Stimulated activated CD8-positive, alpha-beta memory T cell treated with anti-CD3 and anti-CD28 coated beads, Interleukin-15, amount 100 ng/mL, for 4 hours (primary cell): ENCODE results near the gene DPY19L3.
A peak's percentile ranks its signal among the peaks of the same experiment; 100 is the strongest.
"Not testable (repeated sequence)": the region's sequence is repeated elsewhere in the genome, so short reads cannot be mapped to it uniquely, and the experiment has no call there.

Experiments used
- DNase-seq, 2 donors: peaks; one replicate each; pipeline ENCODE4 v3.0.0-alpha.2; 2020; ENCODE audit warnings: low read depth in 2 of 2

Gene DPY19L3

GRCh38 chr19:32442650-32443049 lies 37.1 kb downstream of the DPY19L3 start:
- no peak for DNase-seq

- not testable (repeated sequence) for DNase-seq
Observed at GRCh38 chr19:32447534-32447933, 42.0 kb downstream of the DPY19L3 start.

- DNase-seq = no peak
Observed at GRCh38 chr19:32448026-32448425, 42.5 kb downstream of the DPY19L3 start.

- DNase-seq = no peak
Observed at GRCh38 chr19:32450217-32450616, 44.6 kb downstream of the DPY19L3 start.

- DNase-seq = no peak
Observed at GRCh38 chr19:32453736-32454135, 48.2 kb downstream of the DPY19L3 start.

DNA sequence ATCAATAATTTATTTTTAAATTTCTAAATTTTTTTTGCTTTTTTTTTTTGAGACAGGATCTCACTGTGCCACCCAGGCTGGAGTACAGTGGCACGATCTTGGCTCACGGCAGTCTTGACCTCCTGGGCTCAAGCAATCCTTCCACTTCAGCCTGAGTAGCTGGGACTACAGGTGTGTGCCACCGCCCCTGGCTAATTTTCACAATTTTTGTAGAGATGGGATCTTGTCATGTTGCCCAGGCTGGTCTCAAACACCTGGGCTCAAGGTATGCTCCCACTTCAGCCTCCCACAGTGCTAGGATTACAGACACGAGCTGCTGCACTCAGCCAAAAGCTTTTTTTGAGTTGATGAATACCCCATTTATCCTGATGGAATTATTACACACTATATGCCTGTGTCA lies 50.8 kb downstream of the DPY19L3 start:
- no peak for DNase-seq

DNA sequence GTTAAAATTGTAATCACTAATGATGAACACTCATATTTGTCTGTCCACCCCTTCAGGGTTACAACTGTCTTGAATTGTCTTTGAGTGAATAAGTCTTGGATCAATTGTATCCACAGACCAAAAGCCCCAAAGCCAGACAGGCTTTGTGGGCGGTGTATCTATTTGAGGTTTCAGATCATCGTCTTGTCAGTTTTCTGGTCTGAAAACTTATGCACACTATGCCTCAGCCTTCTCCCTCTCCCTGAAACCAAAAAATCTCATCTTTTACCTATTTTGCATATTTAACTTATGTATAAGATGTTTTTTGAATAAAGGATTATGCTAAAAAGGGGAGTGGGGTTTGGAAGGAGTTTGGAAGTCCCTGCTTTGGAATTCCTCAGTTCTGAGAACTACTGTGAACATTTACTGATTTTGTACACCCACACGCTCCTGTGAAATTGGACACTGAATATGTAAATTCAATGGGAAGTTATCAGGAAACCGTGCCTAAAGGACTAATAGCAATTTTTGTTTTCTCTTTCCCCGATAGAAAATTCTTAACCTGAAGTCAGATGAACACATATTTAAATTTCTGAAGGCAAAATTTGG lies 52.1 kb downstream of the DPY19L3 start:
- no peak for DNase-seq

DNA sequence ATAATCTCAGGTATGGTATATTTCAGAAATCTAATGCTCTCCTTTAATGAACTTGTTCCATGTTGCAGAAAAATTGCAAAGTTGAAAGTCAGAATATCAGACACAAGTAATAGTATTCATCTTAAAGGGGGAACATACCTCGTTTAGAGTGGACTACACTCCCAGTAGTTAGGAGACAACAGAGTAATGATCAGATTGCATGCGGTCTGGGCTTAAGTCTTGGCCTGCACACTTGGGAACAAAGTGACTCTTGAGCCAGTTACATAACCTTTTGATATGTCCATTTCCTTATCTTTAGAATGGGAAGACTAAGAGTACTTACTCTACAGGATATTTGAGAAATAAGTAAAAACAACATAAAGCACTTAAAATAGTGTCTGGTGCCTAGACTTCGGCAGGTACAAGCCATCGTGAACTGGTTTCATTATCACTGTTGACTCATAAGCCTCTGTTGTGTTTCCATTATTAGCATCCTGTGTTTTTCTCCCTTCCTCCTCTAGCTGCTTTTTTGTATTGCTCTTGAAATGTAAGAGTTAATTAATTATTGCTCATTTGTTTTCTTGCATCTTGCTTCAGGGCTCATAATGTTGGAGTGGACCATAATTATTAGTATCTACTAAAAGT lies 53.0 kb downstream of the DPY19L3 start:
- no peak for DNase-seq

GRCh38 chr19:32459204-32459865 lies 53.8 kb downstream of the DPY19L3 start:
- no peak for DNase-seq

DNA sequence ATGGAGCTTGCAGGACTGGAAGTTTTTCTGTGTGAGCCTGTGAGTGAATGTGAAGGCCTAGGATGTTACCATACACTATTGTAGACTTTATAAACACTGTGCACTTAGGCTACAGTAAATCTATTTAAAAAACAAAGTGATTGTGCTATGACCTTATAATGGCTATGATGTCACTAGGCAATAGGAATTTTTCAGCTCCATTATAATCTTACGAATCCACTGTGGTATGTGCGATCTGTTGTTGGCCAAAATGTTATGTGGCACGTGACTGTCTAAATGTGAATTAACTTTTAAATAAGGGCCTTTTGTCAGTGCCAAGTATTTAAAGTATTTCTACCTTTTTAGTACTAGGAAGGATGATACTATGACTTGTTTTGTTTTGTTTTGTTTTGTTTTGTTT lies 54.9 kb downstream of the DPY19L3 start:
- no peak for DNase-seq

DNA sequence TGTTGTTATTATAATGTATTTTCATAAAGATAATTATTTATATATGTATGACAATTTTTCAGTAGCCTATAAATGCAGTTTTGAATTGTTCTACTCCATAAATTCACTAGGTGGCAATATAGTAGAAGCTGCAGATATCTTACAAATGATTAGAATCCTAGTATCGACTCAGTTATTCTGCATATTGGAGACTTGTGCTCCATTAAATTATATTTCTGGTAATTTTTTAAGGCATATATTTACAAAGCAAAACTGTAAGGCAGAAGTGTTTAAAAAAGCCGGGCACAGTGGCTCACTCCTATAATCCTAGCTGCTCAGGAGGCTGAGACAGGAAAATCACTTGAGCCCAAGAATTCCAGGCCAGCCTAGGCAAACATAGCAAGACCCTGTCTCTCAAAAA lies 58.7 kb downstream of the DPY19L3 start:
- DNase-seq = no peak

- no peak for DNase-seq
Observed at GRCh38 chr19:32465176-32465575, 59.6 kb downstream of the DPY19L3 start.

DNA sequence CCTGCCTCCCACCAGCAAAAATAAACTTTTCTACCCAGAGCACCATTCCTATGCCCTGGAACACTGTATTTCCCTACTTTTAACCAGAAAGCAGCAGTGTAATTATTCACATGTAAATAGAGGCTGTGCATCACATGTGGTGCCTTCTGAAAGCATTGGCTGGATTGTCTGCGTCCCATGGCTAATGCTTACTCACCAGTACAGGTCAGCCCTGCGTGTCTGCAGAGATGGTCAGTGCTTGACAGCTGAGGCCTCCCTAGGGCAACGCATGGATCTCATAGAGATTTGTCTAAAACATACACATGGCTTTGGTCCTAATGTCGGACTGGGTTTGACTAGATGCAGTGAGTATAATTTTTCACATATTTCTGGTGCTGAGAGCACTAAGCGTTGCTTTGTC lies 64.2 kb downstream of the DPY19L3 start:
- DNase-seq = no peak

GRCh38 chr19:32471095-32471494 lies 65.5 kb downstream of the DPY19L3 start:
- DNase-seq = no peak

- DNase-seq = no peak
Observed at GRCh38 chr19:32471811-32472210, 66.2 kb downstream of the DPY19L3 start.

- no peak for DNase-seq
Observed at GRCh38 chr19:32475141-32476031, 69.8 kb downstream of the DPY19L3 start.

- no peak for DNase-seq
Observed at GRCh38 chr19:32476032-32476350, 70.4 kb downstream of the DPY19L3 start.

DNA sequence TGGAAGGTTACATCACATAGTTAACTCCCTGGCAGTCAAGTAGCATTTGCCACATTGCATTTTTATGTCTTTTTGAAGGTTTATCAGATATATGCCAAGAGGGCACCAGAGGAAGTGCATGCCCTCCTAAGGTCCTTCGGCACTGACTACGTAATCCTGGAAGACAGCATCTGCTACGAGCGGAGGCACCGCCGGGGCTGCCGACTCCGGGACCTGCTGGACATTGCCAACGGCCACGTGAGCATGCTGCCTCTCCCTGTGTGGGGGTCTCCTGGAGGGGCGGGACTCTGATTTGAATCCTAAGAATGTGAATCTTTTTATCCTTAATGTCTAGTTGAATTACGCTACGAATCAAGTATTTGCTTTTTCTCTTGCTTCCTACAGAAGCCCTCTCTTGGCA lies 74.8 kb downstream of the DPY19L3 start:
- no peak for DNase-seq

GRCh38 chr19:32483574-32483973 lies 78.0 kb downstream of the DPY19L3 start:
- DNase-seq = no peak

GRCh38 chr19:32489971-32490370 lies 84.4 kb downstream of the DPY19L3 start:
- DNase-seq = no peak

DNA sequence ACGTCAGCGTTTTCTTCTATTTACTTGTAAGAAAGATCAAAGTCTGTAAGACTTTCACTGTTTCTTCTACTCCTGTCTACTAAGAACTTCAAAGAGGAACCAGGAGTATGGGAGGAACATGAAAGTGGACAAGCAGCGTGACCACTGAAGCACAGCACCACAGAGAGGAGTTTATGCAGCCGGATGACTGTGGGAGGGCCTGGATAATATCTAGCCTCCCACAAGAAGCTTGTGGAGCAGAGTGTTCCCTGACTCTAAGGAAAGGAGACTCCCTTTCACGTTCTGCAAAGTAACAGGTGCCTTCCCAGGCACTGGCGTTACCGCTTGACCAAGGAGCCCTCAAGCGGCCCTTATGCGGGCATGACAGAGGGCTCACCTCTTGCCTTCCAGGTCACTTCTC lies 91.8 kb downstream of the DPY19L3 start:
- DNase-seq = no peak

- peak; percentile 1 to 8 for DNase-seq
Observed at GRCh38 chr19:32498648-32499200, 93.2 kb downstream of the DPY19L3 start.
